CD14-positive monocyte (primary cell): ENCODE data around the gene UTP18. TPM values are rescaled to one million over a fixed set of nuclear protein-coding genes. Genes with fewer than 3 reads are reported as not detected.

Experiments
- DNase-seq, 3 donors: peaks; one replicate each; pipeline ENCODE4 v3.0.0-alpha.2; 2011 to 2022
- H2AFZ ChIP-seq: 2 replicates; pipeline ENCODE4 v1.6.0; 2012; ENCODE audit warnings: mild to moderate bottlenecking, low read depth, low read length, inconsistent platforms; ENCODE audit not compliant: insufficient read depth, poor library complexity, severe bottlenecking
- H3K27ac ChIP-seq, 2 donors: 1 replicate in 1 of 2; 2 replicates in 1 of 2; pipeline ENCODE4 v1.5.1; 2012 to 2013; ENCODE audit warnings: low read length in 2 of 2, control low read depth in 1 of 2, inconsistent platforms in 1 of 2, low read depth in 1 of 2, mild to moderate bottlenecking in 1 of 2
- H3K27me3 ChIP-seq, 2 donors: one replicate each; pipeline versions ENCODE4 v1.6.0 to v1.6.1; 2011 to 2013; ENCODE audit warnings: low read length in 2 of 2; ENCODE audit not compliant: control insufficient read depth in 2 of 2, insufficient read depth in 2 of 2
- H3K36me3 ChIP-seq, 2 donors: replicated peaks in 1 of 2; 1 replicate in 1 of 2; 2 replicates in 1 of 2; pipeline versions ENCODE4 v1.5.1 to v1.6.1; 2012 to 2013; ENCODE audit warnings: low read length in 2 of 2, control low read depth in 1 of 2, inconsistent platforms in 1 of 2, mild to moderate bottlenecking in 1 of 2; ENCODE audit not compliant: insufficient read depth in 2 of 2, control insufficient read depth in 1 of 2
- H3K4me1 ChIP-seq, 2 donors: 1 replicate in 1 of 2; 2 replicates in 1 of 2; pipeline versions ENCODE4 v1.5.1 to v1.6.1; 2012 to 2013; ENCODE audit warnings: low read length in 2 of 2, control low read depth in 1 of 2, inconsistent platforms in 1 of 2, mild to moderate bottlenecking in 1 of 2, moderate library complexity in 1 of 2; ENCODE audit not compliant: insufficient read depth in 2 of 2, control insufficient read depth in 1 of 2
- H3K4me2 ChIP-seq: replicated peaks from 2 replicates; pipeline ENCODE3; 2012; ENCODE audit warnings: low read length, moderate library complexity, mild to moderate bottlenecking; ENCODE audit not compliant: poor library complexity, severe bottlenecking; ENCODE audit errors: extremely low read depth
- H3K4me3 ChIP-seq, 3 experiments: fragments of 200-600 bp in 1 of 3; sonication (generic) in 1 of 3; replicated peaks in 1 of 3; 1 replicate in 2 of 3; 2 replicates in 1 of 3; pipeline ENCODE4 v1.5.1; 2011 to 2013; ENCODE audit warnings: low read length in 3 of 3, mild to moderate bottlenecking in 3 of 3, control low read depth in 2 of 3, low read depth in 2 of 3, inconsistent platforms in 1 of 3, moderate library complexity in 1 of 3
- H3K79me2 ChIP-seq: 2 replicates; pipeline ENCODE4 v1.6.0; 2012; ENCODE audit warnings: mild to moderate bottlenecking, control low read depth, inconsistent platforms, low read length, moderate library complexity; ENCODE audit not compliant: insufficient read depth
- H3K9ac ChIP-seq: 2 replicates; pipeline ENCODE4 v1.6.0; 2017; ENCODE audit warnings: low read length, mild to moderate bottlenecking; ENCODE audit not compliant: insufficient read depth, poor library complexity, severe bottlenecking
- H3K9me3 ChIP-seq, 2 donors: replicated peaks in 1 of 2; 1 replicate in 1 of 2; 2 replicates in 1 of 2; pipeline versions ENCODE4 v1.5.1 to v1.6.1; 2012 to 2013; ENCODE audit warnings: low read length in 2 of 2, control low read depth in 1 of 2; ENCODE audit not compliant: control insufficient read depth in 1 of 2, insufficient read depth in 1 of 2
- H4K20me1 ChIP-seq: 2 replicates; pipeline ENCODE4 v1.6.0; 2012; ENCODE audit warnings: mild to moderate bottlenecking, low read length, control low read depth, moderate library complexity; ENCODE audit not compliant: insufficient read depth
- H3K27ac Mint-ChIP-seq, 7 donors: one replicate each; pipeline ENCODE4 v1.8.0; 2020; ENCODE audit warnings: mild to moderate bottlenecking in 7 of 7, mixed read lengths in 7 of 7, moderate library complexity in 6 of 7, inconsistent platforms in 2 of 7
- H3K27me3 Mint-ChIP-seq, 3 donors: one replicate each; pipeline ENCODE4 v1.8.0; 2021 to 2022; ENCODE audit warnings: low read depth in 3 of 3, mild to moderate bottlenecking in 3 of 3, mixed read lengths in 3 of 3, moderate library complexity in 3 of 3, inconsistent platforms in 1 of 3
- H3K36me3 Mint-ChIP-seq, 2 donors: one replicate each; pipeline ENCODE4 v1.8.0; 2020; ENCODE audit warnings: mixed read lengths in 2 of 2, inconsistent platforms in 1 of 2, mild to moderate bottlenecking in 1 of 2
- H3K4me1 Mint-ChIP-seq: one replicate; pipeline ENCODE4 v1.8.0; 2020; ENCODE audit warnings: mild to moderate bottlenecking, mixed read lengths
- H3K4me3 Mint-ChIP-seq, 2 donors: one replicate each; pipeline ENCODE4 v1.8.0; 2020; ENCODE audit warnings: mild to moderate bottlenecking in 2 of 2, mixed read lengths in 2 of 2, moderate library complexity in 1 of 2
- H3K9me3 Mint-ChIP-seq, 7 donors: one replicate each; pipeline ENCODE4 v1.8.0; 2020 to 2022; ENCODE audit warnings: mixed read lengths in 7 of 7, mild to moderate bottlenecking in 6 of 7, moderate library complexity in 6 of 7, inconsistent platforms in 2 of 7
- CTCF ChIP-seq: fragments of 200-600 bp; IDR thresholded peaks from one replicate; pipeline ENCODE4 v1.8.0; 2022; ENCODE audit warnings: antibody characterized with exemption, mild to moderate bottlenecking
- WGBS: methylation state at CpG from one replicate; pipeline ENCODE4 v1.1.5; 2013; ENCODE audit warnings: missing lambda C conversion rate; ENCODE audit not compliant: insufficient coverage; 5-methylcytosine and 5-hydroxymethylcytosine counted together
- intact Hi-C, 2 donors: fragments of 100-400 bp; cut with micrococcal nuclease; formaldehyde crosslinking; loops; one replicate each; pipeline versions ENCODE4 v1.15.0 to v1.15.1; 2023
- polyA plus RNA-seq, 3 donors: library from polyadenylated mRNA; depleted of rRNA in 1 of 3; unstranded in 2 of 3; stranded (reverse) in 1 of 3; fragments of 300-500 nt in 2 of 3; fragments of >200 nt in 1 of 3; fragmentation: Illumina TruSeq in 2 of 3; gene quantifications; 1 replicate in 2 of 3; 2 replicates in 1 of 3; pipeline ENCODE4 v1.2.3, GENCODE V29; 2012 to 2021

Gene UTP18
- polyA plus RNA-seq, 3 donors: 13.0 to 31.9 (median 31.6) TPM

GRCh38 chr17:51217946-51218345 is 42.4 kb upstream of the UTP18 start:
- Histone ChIP-seq H3K9ac (no peak overlapping the region), H4K20me1 (no peaks in the 10 kb centered on the region), H3K4me1 (no peaks in the 10 kb centered on the region), H3K4me3 (no peak overlapping the region), H3K9me3 (no peaks in the 10 kb centered on the region), H3K79me2 (no peaks in the 10 kb centered on the region), H3K27ac (no peak overlapping the region), H3K27me3 (no peaks in the 10 kb centered on the region), H2AFZ (no peak overlapping the region), H3K4me2 (no peak overlapping the region), H3K36me3 (peaks cover 88 to 99% of the 10 kb centered on the region in 2 donors)
- no peak for DNase-seq
- Mint-ChIP-seq H3K9me3 (no peaks in the 10 kb centered on the region), H3K27me3 (no peaks in the 10 kb centered on the region), H3K4me1 (no peaks in the 10 kb centered on the region), H3K27ac (peak overlapping the region in 1 of 7 donors; percentile 19), H3K4me3 (no peak overlapping the region), H3K36me3 (peaks cover 70 to 84% of the 10 kb centered on the region in 2 donors)
- no peak for TF ChIP-seq CTCF
- no CpG with 5 or more reads among the region's 1 CpG for WGBS
- intact Hi-C loops: no loop called here

- Histone ChIP-seq H3K9ac (no peak overlapping the region), H3K4me2 (no peak overlapping the region), H3K27ac (no peak overlapping the region), H3K4me3 (no peak overlapping the region), H3K79me2 (peaks cover 6% of the 10 kb centered on the region), H2AFZ (no peak overlapping the region), H3K27me3 (no peaks in the 10 kb centered on the region), H3K4me1 (peaks cover 4 to 12% of the 10 kb centered on the region in 2 donors), H3K9me3 (no peaks in the 10 kb centered on the region), H4K20me1 (peaks cover 16% of the 10 kb centered on the region), H3K36me3 (peaks cover 70 to 77% of the 10 kb centered on the region in 2 donors)
- H3K36me3 Mint-ChIP-seq: peaks cover 60 to 76% of the 10 kb centered on the region in 2 donors
- peaks cover 17% of the 10 kb centered on the region for H3K4me1 Mint-ChIP-seq
- DNase-seq: no peak
- WGBS: no CpG with 5 or more reads among the region's 4 CpGs
- intact Hi-C loops: no loop called here
- H3K9me3 Mint-ChIP-seq: no peaks in the 10 kb centered on the region
- H3K4me3 Mint-ChIP-seq: no peak overlapping the region
- peaks cover 0 to 1% (median 0%) of the 10 kb centered on the region in 3 donors for H3K27me3 Mint-ChIP-seq
- no peak for TF ChIP-seq CTCF
- no peak overlapping the region for H3K27ac Mint-ChIP-seq
These were observed 39.0 kb upstream of the UTP18 start for GRCh38 chr17:51221322-51221721.
